Suprapubic skin (tissue), 4 donors: Measurements from ENCODE around the gene LRPPRC. TPM values are rescaled to one million over a fixed set of nuclear protein-coding genes. Genes with fewer than 3 reads are reported as not detected.
"Not testable (repeated sequence)": the region's sequence is repeated elsewhere in the genome, so short reads cannot be mapped to it uniquely, and the experiment has no call there.

Experiments used
- DNase-seq, 2 donors: peaks; one replicate each; pipeline ENCODE4 v3.0.0-alpha.2; 2019; ENCODE audit warnings: low spot score in 2 of 2
- H3K27ac ChIP-seq: fragments of 200-600 bp; sonication (generic); one replicate; pipeline ENCODE4 v1.5.1; 2019
- H3K27me3 ChIP-seq: fragments of 200-600 bp; sonication (generic); one replicate; pipeline ENCODE4 v1.5.1; 2019
- H3K36me3 ChIP-seq: fragments of 200-600 bp; sonication (generic); one replicate; pipeline ENCODE4 v1.5.1; 2019
- H3K4me1 ChIP-seq: fragments of 200-600 bp; sonication (generic); one replicate; pipeline ENCODE4 v1.5.1; 2019
- H3K4me3 ChIP-seq: fragments of 200-600 bp; sonication (generic); one replicate; pipeline ENCODE4 v1.5.1; 2019; ENCODE audit warnings: mild to moderate bottlenecking
- H3K9me3 ChIP-seq: fragments of 200-600 bp; sonication (generic); one replicate; pipeline ENCODE4 v1.5.1; 2019
- CTCF ChIP-seq, 2 donors: fragments of 200-600 bp in 1 of 2; fragments of 450-650 bp in 1 of 2; sonication (generic) in 1 of 2; IDR thresholded peaks; one replicate each; pipeline ENCODE4 v1.5.1; 2016 to 2019; ENCODE audit warnings: antibody characterized with exemption in 2 of 2, mild to moderate bottlenecking in 1 of 2, moderate library complexity in 1 of 2
- EP300 ChIP-seq: sonication (generic); formaldehyde crosslinking; IDR thresholded peaks from one replicate; pipeline ENCODE4 v1.6.1; 2017; ENCODE audit warnings: antibody characterized with exemption
- POLR2A ChIP-seq, 2 donors: fragments of 450-650 bp; IDR thresholded peaks; one replicate each; pipeline ENCODE4 v1.6.1; 2017; ENCODE audit warnings: antibody characterized with exemption in 2 of 2, mild to moderate bottlenecking in 2 of 2, moderate library complexity in 2 of 2
- POLR2AphosphoS5 ChIP-seq, 3 donors: sonication (generic); formaldehyde crosslinking; IDR thresholded peaks; one replicate each; pipeline ENCODE4 v1.6.1; 2017; ENCODE audit warnings: antibody characterized with exemption in 3 of 3
- WGBS: methylation state at CpG from one replicate; pipeline ENCODE4 v1.1.5; 2018; 5-methylcytosine and 5-hydroxymethylcytosine counted together
- total RNA-seq, 4 donors: library from RNA; depleted of rRNA; stranded (reverse); fragments of >200 nt; gene quantifications; one replicate each; pipeline ENCODE4 v1.1.0, GENCODE V29; 2016

Gene LRPPRC
- total RNA-seq, 4 donors from 2014 or later = 45.1 to 74.7 (median 46.6) TPM

GRCh38 chr2:44033947-44034346 lies 38.2 kb upstream of the LRPPRC start:
- TF ChIP-seq EP300 = no peak
- no peak for TF ChIP-seq POLR2AphosphoS5 (IDR thresholded peaks at IDR 0.05)
- no peak for TF ChIP-seq POLR2A (IDR thresholded peaks at IDR 0.05)
- TF ChIP-seq CTCF (IDR thresholded peaks at IDR 0.05) = no peak
- no peaks in the 10 kb centered on the region for H3K9me3 ChIP-seq
- H3K27me3 ChIP-seq = peaks cover 15% of the 10 kb centered on the region
- H3K4me1 ChIP-seq = no peaks in the 10 kb centered on the region
- no peaks in the 10 kb centered on the region for H3K36me3 ChIP-seq
- H3K27ac ChIP-seq = no peak overlapping the region
- H3K4me3 ChIP-seq = no peak overlapping the region
- no peak for DNase-seq

GRCh38 chr2:44027076-44027475 lies 31.3 kb upstream of the LRPPRC start:
- not testable (repeated sequence) for H3K4me3 ChIP-seq, H3K36me3 ChIP-seq, DNase-seq, H3K27me3 ChIP-seq, H3K27ac ChIP-seq, H3K4me1 ChIP-seq, H3K9me3 ChIP-seq
- WGBS = 73% methylated on average over 4 of the region's 4 CpGs

- no peaks in the 10 kb centered on the region for H3K36me3 ChIP-seq
- TF ChIP-seq EP300 (no peak), POLR2A (IDR thresholded peaks at IDR 0.05) (no peak), CTCF (IDR thresholded peaks at IDR 0.05) (no peak), POLR2AphosphoS5 (IDR thresholded peaks at IDR 0.05) (no peak)
- H3K27me3 ChIP-seq = peaks cover 18% of the 10 kb centered on the region
- H3K4me1 ChIP-seq = no peaks in the 10 kb centered on the region
- no peak overlapping the region for H3K27ac ChIP-seq
- no peaks in the 10 kb centered on the region for H3K9me3 ChIP-seq
- 33% methylated on average over 6 of the region's 6 CpGs for WGBS
- no peak for DNase-seq
- no peak overlapping the region for H3K4me3 ChIP-seq
These were observed 20.5 kb upstream of the LRPPRC start for GRCh38 chr2:44016282-44016681.

GRCh38 chr2:44015239-44015638 lies 19.4 kb upstream of the LRPPRC start:
- Histone ChIP-seq H3K4me3 (no peak overlapping the region), H3K27me3 (peaks cover 16% of the 10 kb centered on the region), H3K9me3 (no peaks in the 10 kb centered on the region), H3K36me3 (no peaks in the 10 kb centered on the region), H3K27ac (no peak overlapping the region), H3K4me1 (no peaks in the 10 kb centered on the region)
- TF ChIP-seq EP300 (no peak), CTCF (IDR thresholded peaks at IDR 0.05) (no peak), POLR2A (IDR thresholded peaks at IDR 0.05) (no peak), POLR2AphosphoS5 (IDR thresholded peaks at IDR 0.05) (no peak)
- no peak for DNase-seq
- 74% methylated on average over 4 of the region's 4 CpGs for WGBS

- H3K4me1 ChIP-seq, H3K9me3 ChIP-seq, H3K4me3 ChIP-seq, DNase-seq, H3K27ac ChIP-seq, H3K36me3 ChIP-seq: not testable (repeated sequence)
- WGBS = 95% methylated on average over 3 of the region's 3 CpGs
- H3K27me3 ChIP-seq = peaks cover 16% of the 10 kb centered on the region
These were observed 17.4 kb upstream of the LRPPRC start for GRCh38 chr2:44013205-44013604.

- H3K4me1 ChIP-seq = no peaks in the 10 kb centered on the region
- no peak for DNase-seq
- TF ChIP-seq EP300 (no peak), POLR2A (IDR thresholded peaks at IDR 0.05) (no peak), CTCF (IDR thresholded peaks at IDR 0.05) (no peak), POLR2AphosphoS5 (IDR thresholded peaks at IDR 0.05) (no peak)
- peaks cover 12% of the 10 kb centered on the region for H3K27me3 ChIP-seq
- H3K27ac ChIP-seq = no peak overlapping the region
- 60% methylated on average over 7 of the region's 7 CpGs for WGBS
- no peaks in the 10 kb centered on the region for H3K9me3 ChIP-seq
- H3K4me3 ChIP-seq = no peak overlapping the region
- H3K36me3 ChIP-seq = no peaks in the 10 kb centered on the region
These were observed 14.5 kb upstream of the LRPPRC start for GRCh38 chr2:44010266-44010665.
